ENCODE results near the gene FOXP3. TPM values are rescaled to one million over a fixed set of nuclear protein-coding genes. Genes with fewer than 3 reads are reported as not detected.

Gene FOXP3
- total RNA-seq, 1 donor from 2014 or later: not detected

DNA sequence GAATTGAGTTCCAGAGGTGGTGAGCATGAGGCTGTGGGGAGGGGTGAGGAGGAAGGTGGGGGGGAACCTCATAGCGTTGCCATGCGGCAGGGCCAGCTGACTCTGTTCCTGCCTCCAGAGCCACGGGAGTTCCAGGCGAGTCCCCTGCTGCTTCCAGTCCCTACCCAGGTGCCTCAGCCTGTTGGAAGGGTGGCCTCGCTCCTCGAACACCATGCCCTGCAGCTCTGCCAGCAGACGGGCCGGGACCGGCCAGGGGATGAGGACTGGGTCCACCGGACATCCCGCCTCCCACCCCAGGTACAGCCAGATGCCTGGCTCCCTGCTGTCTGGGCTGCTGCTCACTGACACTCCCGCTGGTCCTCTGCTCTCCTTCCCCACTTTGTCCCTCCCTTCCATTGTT is 21.3 kb downstream of the FOXP3 start:
- no peak for DNase-seq (ENCODE audit: low read depth)
- no peak for TF ChIP-seq CTCF (conservative IDR thresholded peaks at IDR 0.05; ENCODE audit: low read depth, low read length)
- no peak overlapping the region for H3K4me3 ChIP-seq (ENCODE audit: low read depth, low read length)

GRCh38 chrX:49242545-49243066 is 21.9 kb downstream of the FOXP3 start:
- no peak for TF ChIP-seq CTCF (conservative IDR thresholded peaks at IDR 0.05; ENCODE audit: low read depth, low read length)
- H3K4me3 ChIP-seq (ENCODE audit: low read depth, low read length): no peak overlapping the region
- DNase-seq (ENCODE audit: low read depth): no peak

GRCh38 chrX:49238735-49239134 is 25.8 kb downstream of the FOXP3 start:
- no peak for DNase-seq (ENCODE audit: low read depth)
- H3K4me3 ChIP-seq (ENCODE audit: low read depth, low read length): no peak overlapping the region
- TF ChIP-seq CTCF (conservative IDR thresholded peaks at IDR 0.05; ENCODE audit: low read depth, low read length): no peak

DNA sequence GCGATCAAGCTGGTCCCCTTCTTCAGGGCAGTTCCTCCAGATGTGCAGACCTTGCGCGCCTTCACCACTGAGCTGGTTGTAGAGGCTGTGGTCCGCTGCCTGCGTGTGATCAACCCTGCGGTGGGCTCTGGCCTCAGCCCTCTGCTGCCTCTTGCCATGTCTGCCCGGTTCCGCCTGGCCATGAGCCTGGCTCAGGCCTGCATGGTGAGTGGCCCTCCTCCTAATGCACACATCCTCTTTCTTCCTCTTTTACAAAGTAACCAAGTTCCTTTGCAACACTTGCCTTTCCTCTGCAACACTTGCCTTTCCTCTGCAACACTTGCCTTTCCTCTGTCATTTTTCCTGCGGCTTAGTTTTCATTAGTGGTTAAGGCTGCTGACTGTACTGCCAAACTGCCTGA is 27.4 kb downstream of the FOXP3 start:
- H3K4me3 ChIP-seq (ENCODE audit: low read depth, low read length): no peak overlapping the region
- DNase-seq (ENCODE audit: low read depth): no peak
- TF ChIP-seq CTCF (conservative IDR thresholded peaks at IDR 0.05; ENCODE audit: low read depth, low read length): no peak

DNA sequence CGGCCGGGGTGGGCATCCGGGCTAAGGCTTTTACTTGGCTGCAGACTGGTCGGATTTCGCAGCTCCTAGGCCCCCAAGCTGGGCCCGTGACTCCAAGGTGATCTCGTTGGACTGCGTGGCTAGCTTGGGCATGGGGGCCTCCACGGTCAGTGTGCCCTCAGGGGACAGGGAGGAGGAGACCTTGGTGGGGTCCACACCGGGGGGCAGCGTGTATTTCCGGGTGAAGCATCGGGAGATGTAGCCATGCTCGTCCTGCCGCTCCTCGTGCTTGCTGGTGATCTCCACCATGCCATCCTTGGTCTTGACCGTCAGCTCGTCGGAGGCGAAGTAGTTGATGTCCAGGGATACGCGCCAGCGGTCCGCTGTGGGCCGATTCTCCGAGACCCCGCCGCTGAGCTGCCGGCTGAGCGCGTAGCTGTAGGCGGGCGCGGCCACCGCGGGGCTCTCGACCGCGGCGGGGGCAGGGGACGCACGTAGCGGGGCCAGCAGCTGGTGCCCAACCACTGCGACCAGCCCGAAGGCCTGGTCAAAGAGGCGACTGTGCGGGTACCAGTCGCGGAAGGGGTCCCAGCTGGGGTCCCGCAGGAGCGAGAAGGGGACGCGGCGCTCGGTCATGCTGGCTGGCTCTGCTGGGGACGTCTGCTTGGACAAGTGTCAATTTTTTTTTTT is 30.5 kb downstream of the FOXP3 start:
- DNase-seq (ENCODE audit: low read depth): no peak
- no peak overlapping the region for H3K4me3 ChIP-seq (ENCODE audit: low read depth, low read length)
- no peak for TF ChIP-seq CTCF (conservative IDR thresholded peaks at IDR 0.05; ENCODE audit: low read depth, low read length)

- no peak for DNase-seq (ENCODE audit: low read depth)
- TF ChIP-seq CTCF (conservative IDR thresholded peaks at IDR 0.05; ENCODE audit: low read depth, low read length): no peak
- no peak within 1 kb of the TSS for H3K4me3 ChIP-seq (ENCODE audit: low read depth, low read length)
Observed at GRCh38 chrX:49233176-49233575, 31.3 kb downstream of the FOXP3 start, which contains the start of gene CACNA1F. Gene CACNA1F (minus strand): TSS chrX:49233340. CDS start chrX:49233309, 31 bp downstream.

DNA sequence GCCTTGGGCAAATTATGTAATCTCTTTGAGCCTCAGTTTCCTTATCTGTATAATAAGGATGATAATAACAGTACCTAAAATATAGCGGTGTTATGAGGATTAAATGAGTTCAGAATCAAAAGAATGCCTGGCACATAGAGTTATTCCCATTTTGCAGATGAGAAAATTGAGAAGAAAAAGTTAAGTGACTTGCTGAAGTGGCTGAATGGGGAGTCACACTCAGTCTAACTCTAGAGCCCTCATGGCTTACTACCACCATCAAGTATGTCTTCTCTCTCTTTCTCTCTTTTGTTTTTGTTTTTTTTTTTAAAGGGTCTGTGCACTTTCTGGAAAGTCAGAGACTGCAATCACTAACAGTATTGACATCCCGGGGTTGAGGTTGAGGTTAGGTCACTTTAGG is 32.0 kb downstream of the FOXP3 start:
- TF ChIP-seq CTCF (conservative IDR thresholded peaks at IDR 0.05; ENCODE audit: low read depth, low read length): no peak

More for the DNA sequence above, 32.0 kb downstream of the FOXP3 start:
- no peak overlapping the region for H3K4me3 ChIP-seq (ENCODE audit: low read depth, low read length)
- no peak for DNase-seq (ENCODE audit: low read depth)
